Measurements from ENCODE around the gene MSN. TPM values are rescaled to one million over a fixed set of nuclear protein-coding genes. Genes with fewer than 3 reads are reported as not detected.

MSN gene
- total and polyA plus RNA-seq, 10 of the 15 experiments (the other 5 are each of a cell fraction or from before 2014, with no cell fraction given): 93.8 to 432 (median 270) TPM

GRCh38 chrX:65723706-65724105, 56.3 kb downstream of the MSN start (continued):
- TF ChIP-seq SKIL (IDR thresholded peaks at IDR 0.05; ENCODE audit: low read depth, poor library complexity, severe bottlenecking): no peak
- TF ChIP-seq IKZF1 (conservative IDR thresholded peaks at IDR 0.05): peak; percentile 84
- TF ChIP-seq MEF2B (IDR thresholded peaks at IDR 0.05; ENCODE audit: partially characterized antibody, poor library complexity, severe bottlenecking): no peak
- no peak for TF ChIP-seq RAD51 (IDR thresholded peaks at IDR 0.05)
- no peak for TF ChIP-seq ZSCAN29 (IDR thresholded peaks at IDR 0.05)
- 0 out of 2 replicates have a peak, but pooled peaks have one; percentile 30 for TF ChIP-seq GABPA (IDR thresholded peaks at IDR 0.05; ENCODE audit: low read depth)
- TF ChIP-seq NFYB (IDR thresholded peaks at IDR 0.05; ENCODE audit: insufficient read depth, low read depth, low read length): no peak
- TF ChIP-seq KLF5 (IDR thresholded peaks at IDR 0.05; ENCODE audit: partially characterized antibody): no peak
- TF ChIP-seq GATAD2B (conservative IDR thresholded peaks at IDR 0.05; ENCODE audit: low read depth): no peak
- no peak for TF ChIP-seq RCOR1 (conservative IDR thresholded peaks at IDR 0.05; ENCODE audit: low read depth, low read length)
- TF ChIP-seq CHD2 (IDR thresholded peaks at IDR 0.05; ENCODE audit: borderline replicate concordance, low read depth, low read length): no peak
- 0 out of 2 replicates have a peak, but pooled peaks have one; percentile 15 for TF ChIP-seq IRF4 (IDR thresholded peaks at IDR 0.05; ENCODE audit: low read depth, low read length)
- peak; percentile 80 for TF ChIP-seq NFIC (IDR thresholded peaks at IDR 0.05; ENCODE audit: low read depth, low read length)
- TF ChIP-seq HDAC6 (IDR thresholded peaks at IDR 0.05; ENCODE audit: unreplicated experiment): no peak
- peak; percentile 48; the same call in 1 of the 2 replicates for TF ChIP-seq CREB1 (IDR thresholded peaks at IDR 0.05; ENCODE audit: low read depth)
- TF ChIP-seq RAD21 (IDR thresholded peaks at IDR 0.05; ENCODE audit: insufficient read depth, low read depth, low read length): no peak
- TF ChIP-seq HDAC2 (IDR thresholded peaks at IDR 0.05): no peak
- no peak for TF ChIP-seq EZH2 (IDR thresholded peaks at IDR 0.05; ENCODE audit: borderline replicate concordance, control insufficient read depth, low read depth, low read length)
- no peak for TF ChIP-seq SREBF2 (IDR thresholded peaks at IDR 0.05; ENCODE audit: low read length)
- TF ChIP-seq CUX1 (IDR thresholded peaks at IDR 0.05; ENCODE audit: insufficient replicate concordance, low read depth, low read length): no peak

Measured in GM12878 (cell line).